ENCODE measurements around the gene SLC2A4RG.

The SLC2A4RG gene

DNA sequence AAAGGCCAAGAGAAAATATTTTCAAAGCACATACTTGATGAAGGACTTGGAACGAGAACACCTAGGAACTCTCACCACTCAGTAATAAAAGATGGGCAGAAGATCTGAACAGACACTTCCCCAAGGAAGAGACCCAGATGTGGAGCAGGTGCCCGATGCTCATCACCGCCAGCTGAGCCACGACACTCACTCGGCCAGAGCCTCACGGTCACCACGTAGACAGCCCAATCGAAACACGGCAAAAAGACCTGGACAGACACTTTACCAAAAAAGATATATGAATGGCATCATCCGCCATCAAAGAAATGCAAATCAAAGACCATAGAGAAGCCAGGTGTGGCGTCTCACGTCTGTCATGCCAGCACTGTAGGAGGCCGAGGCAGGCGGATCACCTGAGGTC is 41.6 kb downstream of the SLC2A4RG start:
- no peaks in the 10 kb centered on the region for H3K36me3 ChIP-seq (ENCODE audit: control insufficient read depth, insufficient read depth, low read length)
- no peak overlapping the region for H3K27ac ChIP-seq (ENCODE audit: low read length)
- H3K27me3 ChIP-seq (ENCODE audit: control insufficient read depth, insufficient read depth, low read length) = no peaks in the 10 kb centered on the region
- no CpG with 5 or more reads among the region's 14 CpGs for whole genome bisulfite sequencing (ENCODE audit: insufficient coverage, insufficient read length)
- DNase-seq (ENCODE audit: low read depth, low spot score) = no peak
- no peaks in the 10 kb centered on the region for H3K4me1 ChIP-seq (ENCODE audit: control insufficient read depth, insufficient read depth, low read length)
- no peak overlapping the region for H3K4me3 ChIP-seq (ENCODE audit: low read length)
- H3K9me3 ChIP-seq (ENCODE audit: control insufficient read depth, insufficient read depth, low read length) = no peaks in the 10 kb centered on the region

DNA sequence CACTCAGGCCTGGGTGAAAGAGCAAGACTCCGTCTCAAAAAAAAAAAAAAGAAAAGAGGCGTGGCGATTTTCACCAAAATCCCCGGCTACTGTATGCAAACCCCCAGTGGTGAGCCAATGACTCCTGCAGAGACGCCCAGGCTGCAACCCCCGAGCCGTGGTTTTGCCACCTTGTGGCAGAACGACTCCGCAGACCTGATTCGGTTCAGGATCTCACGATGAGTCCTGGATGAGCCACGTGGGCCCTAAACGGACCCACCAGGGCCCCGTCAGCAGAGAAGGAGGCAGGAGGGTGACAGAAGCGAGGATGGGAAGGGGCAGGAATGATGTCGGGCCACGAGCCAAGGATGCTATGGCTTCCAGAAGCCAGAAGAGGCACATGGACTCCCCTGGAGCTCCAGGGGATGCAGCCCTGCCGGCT is 42.5 kb downstream of the SLC2A4RG start:
- DNase-seq (ENCODE audit: low read depth, low spot score) = no peak
- no peak overlapping the region for H3K27ac ChIP-seq (ENCODE audit: low read length)
- WGBS (ENCODE audit: insufficient coverage, insufficient read length) = no CpG with 5 or more reads among the region's 18 CpGs
- H3K36me3 ChIP-seq (ENCODE audit: control insufficient read depth, insufficient read depth, low read length) = no peaks in the 10 kb centered on the region
- H3K4me1 ChIP-seq (ENCODE audit: control insufficient read depth, insufficient read depth, low read length) = no peaks in the 10 kb centered on the region
- no peak overlapping the region for H3K4me3 ChIP-seq (ENCODE audit: low read length)
- H3K9me3 ChIP-seq (ENCODE audit: control insufficient read depth, insufficient read depth, low read length) = no peaks in the 10 kb centered on the region
- H3K27me3 ChIP-seq (ENCODE audit: control insufficient read depth, insufficient read depth, low read length) = no peaks in the 10 kb centered on the region

DNA sequence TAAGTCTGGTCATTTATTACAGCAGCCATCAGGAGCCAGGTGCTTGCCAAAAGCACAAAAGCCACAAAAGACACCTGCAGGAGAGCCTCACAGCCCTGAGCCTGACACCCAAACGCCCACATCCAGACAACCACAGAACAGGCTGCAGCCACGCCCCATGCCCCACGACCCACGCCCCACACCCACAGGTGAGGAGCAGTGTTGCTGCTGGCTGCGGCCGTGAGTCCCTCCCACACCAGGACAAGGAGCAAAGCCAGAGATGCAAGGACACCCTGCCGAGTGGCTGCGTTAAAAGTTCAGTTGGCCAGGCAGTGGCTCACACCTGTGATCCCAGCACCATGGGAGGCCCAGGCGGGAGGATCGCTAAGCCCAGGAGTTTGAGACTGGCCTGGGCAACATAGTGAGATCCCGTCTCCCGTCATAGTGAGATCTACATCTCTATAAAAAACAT is 43.0 kb downstream of the SLC2A4RG start:
- no peak overlapping the region for H3K4me3 ChIP-seq (ENCODE audit: low read length)
- no peaks in the 10 kb centered on the region for H3K4me1 ChIP-seq (ENCODE audit: control insufficient read depth, insufficient read depth, low read length)
- H3K27ac ChIP-seq (ENCODE audit: low read length) = no peak overlapping the region
- DNase-seq (ENCODE audit: low read depth, low spot score) = no peak
- no peaks in the 10 kb centered on the region for H3K36me3 ChIP-seq (ENCODE audit: control insufficient read depth, insufficient read depth, low read length)
- H3K9me3 ChIP-seq (ENCODE audit: control insufficient read depth, insufficient read depth, low read length) = no peaks in the 10 kb centered on the region
- WGBS (ENCODE audit: insufficient coverage, insufficient read length) = no CpG with 5 or more reads among the region's 12 CpGs
- no peaks in the 10 kb centered on the region for H3K27me3 ChIP-seq (ENCODE audit: control insufficient read depth, insufficient read depth, low read length)

DNA sequence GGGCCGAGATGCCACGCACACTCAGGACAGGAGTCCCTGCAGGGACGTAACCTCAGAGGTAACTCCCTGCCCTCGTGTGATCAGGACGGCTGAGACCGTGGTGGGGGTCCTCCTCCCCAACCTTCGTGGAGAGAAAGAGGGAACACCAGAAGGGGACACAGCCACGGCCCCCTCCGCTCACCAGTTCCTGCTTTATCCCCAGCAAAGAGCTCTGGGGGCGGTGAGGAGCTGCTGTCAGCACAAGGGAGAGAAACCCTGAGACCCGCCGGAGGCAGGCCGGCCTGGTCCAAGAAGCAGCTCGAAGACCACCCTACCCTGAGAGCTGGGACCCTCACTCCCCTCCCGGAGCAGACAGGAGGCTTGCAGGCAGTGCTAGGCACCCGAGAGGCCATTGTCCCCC is 44.4 kb downstream of the SLC2A4RG start:
- Histone ChIP-seq H3K27me3 (ENCODE audit: control insufficient read depth, insufficient read depth, low read length) (no peaks in the 10 kb centered on the region), H3K9me3 (ENCODE audit: control insufficient read depth, insufficient read depth, low read length) (no peaks in the 10 kb centered on the region), H3K4me1 (ENCODE audit: control insufficient read depth, insufficient read depth, low read length) (no peaks in the 10 kb centered on the region), H3K27ac (ENCODE audit: low read length) (no peak overlapping the region), H3K4me3 (ENCODE audit: low read length) (no peak overlapping the region), H3K36me3 (ENCODE audit: control insufficient read depth, insufficient read depth, low read length) (no peaks in the 10 kb centered on the region)
- WGBS (ENCODE audit: insufficient coverage, insufficient read length) = no CpG with 5 or more reads among the region's 16 CpGs
- DNase-seq (ENCODE audit: low read depth, low spot score) = no peak

DNA sequence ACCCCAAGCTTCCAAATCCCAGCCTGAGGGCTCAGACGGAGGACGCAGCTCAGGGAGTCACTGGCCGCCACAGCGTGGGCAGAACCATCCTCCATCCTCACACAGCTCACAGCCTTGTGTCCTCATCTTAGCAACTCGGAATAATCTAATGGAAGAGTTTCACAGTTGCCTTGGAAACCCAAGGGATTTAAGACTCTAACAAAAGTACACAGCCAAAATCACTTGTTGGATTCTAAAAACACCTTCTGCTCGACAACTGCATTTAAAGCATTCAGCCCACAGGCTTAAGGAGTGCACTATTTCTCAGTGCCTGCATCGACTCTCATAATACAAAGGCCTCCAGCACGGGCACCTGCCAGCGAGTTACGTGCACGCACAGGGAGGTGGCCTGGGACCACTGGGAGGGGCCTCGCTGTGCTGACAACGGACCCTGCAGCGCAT is 46.1 kb downstream of the SLC2A4RG start:
- Histone ChIP-seq H3K27me3 (ENCODE audit: control insufficient read depth, insufficient read depth, low read length) (no peaks in the 10 kb centered on the region), H3K4me3 (ENCODE audit: low read length) (no peak overlapping the region), H3K9me3 (ENCODE audit: control insufficient read depth, insufficient read depth, low read length) (no peaks in the 10 kb centered on the region), H3K4me1 (ENCODE audit: control insufficient read depth, insufficient read depth, low read length) (no peaks in the 10 kb centered on the region), H3K27ac (ENCODE audit: low read length) (no peak overlapping the region), H3K36me3 (ENCODE audit: control insufficient read depth, insufficient read depth, low read length) (peaks cover 5% of the 10 kb centered on the region)
- DNase-seq (ENCODE audit: low read depth, low spot score) = no peak
- WGBS (ENCODE audit: insufficient coverage, insufficient read length) = no CpG with 5 or more reads among the region's 14 CpGs

DNA sequence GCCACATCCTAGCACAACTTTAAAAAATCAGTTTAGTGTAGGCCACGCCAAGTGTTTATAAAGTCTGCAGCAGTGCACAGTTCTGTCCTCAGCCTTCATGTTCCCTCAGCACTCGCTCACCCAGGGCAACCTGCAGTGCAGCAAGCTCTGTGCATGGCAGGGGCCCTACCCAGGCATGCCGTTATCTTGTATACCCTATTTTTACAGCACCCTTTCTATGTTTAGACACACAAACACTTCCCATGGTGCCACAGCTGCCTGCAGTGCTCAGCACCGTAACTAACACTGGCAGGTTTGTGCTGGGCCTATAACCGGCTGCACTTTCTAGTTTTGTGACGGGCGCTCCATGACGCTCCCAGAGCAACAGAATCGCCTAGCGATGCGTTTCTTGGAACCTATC is 47.7 kb downstream of the SLC2A4RG start:
- Histone ChIP-seq H3K9me3 (ENCODE audit: control insufficient read depth, insufficient read depth, low read length) (no peaks in the 10 kb centered on the region), H3K4me1 (ENCODE audit: control insufficient read depth, insufficient read depth, low read length) (no peaks in the 10 kb centered on the region), H3K4me3 (ENCODE audit: low read length) (no peak overlapping the region), H3K27me3 (ENCODE audit: control insufficient read depth, insufficient read depth, low read length) (no peaks in the 10 kb centered on the region), H3K27ac (ENCODE audit: low read length) (no peak overlapping the region), H3K36me3 (ENCODE audit: control insufficient read depth, insufficient read depth, low read length) (peaks cover 5% of the 10 kb centered on the region)
- no CpG with 5 or more reads among the region's 11 CpGs for WGBS (ENCODE audit: insufficient coverage, insufficient read length)
- no peak for DNase-seq (ENCODE audit: low read depth, low spot score)

DNA sequence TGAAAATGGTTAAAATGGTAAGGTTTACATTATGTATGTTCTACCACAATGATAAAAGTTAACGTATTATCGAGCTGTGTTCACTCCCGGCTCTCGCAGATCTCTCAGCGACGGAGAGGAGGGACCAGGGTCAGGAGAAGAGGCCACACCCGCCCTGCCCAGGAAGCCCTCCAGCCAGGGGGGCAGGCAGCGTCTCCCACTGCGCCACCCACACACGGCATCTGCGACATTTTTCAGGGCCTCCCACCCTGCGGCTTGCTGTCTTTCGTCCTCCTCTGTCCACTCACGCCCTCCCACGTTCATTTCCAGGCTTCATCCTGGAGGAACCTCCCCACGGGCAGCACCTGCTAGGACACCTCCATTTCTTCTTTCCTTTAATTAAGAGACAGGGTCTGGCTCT is 48.2 kb downstream of the SLC2A4RG start:
- Histone ChIP-seq H3K27me3 (ENCODE audit: control insufficient read depth, insufficient read depth, low read length) (no peaks in the 10 kb centered on the region), H3K4me3 (ENCODE audit: low read length) (no peak overlapping the region), H3K36me3 (ENCODE audit: control insufficient read depth, insufficient read depth, low read length) (peaks cover 5% of the 10 kb centered on the region), H3K9me3 (ENCODE audit: control insufficient read depth, insufficient read depth, low read length) (no peaks in the 10 kb centered on the region), H3K27ac (ENCODE audit: low read length) (no peak overlapping the region), H3K4me1 (ENCODE audit: control insufficient read depth, insufficient read depth, low read length) (no peaks in the 10 kb centered on the region)
- WGBS (ENCODE audit: insufficient coverage, insufficient read length) = no CpG with 5 or more reads among the region's 16 CpGs
- DNase-seq (ENCODE audit: low read depth, low spot score) = no peak

DNA sequence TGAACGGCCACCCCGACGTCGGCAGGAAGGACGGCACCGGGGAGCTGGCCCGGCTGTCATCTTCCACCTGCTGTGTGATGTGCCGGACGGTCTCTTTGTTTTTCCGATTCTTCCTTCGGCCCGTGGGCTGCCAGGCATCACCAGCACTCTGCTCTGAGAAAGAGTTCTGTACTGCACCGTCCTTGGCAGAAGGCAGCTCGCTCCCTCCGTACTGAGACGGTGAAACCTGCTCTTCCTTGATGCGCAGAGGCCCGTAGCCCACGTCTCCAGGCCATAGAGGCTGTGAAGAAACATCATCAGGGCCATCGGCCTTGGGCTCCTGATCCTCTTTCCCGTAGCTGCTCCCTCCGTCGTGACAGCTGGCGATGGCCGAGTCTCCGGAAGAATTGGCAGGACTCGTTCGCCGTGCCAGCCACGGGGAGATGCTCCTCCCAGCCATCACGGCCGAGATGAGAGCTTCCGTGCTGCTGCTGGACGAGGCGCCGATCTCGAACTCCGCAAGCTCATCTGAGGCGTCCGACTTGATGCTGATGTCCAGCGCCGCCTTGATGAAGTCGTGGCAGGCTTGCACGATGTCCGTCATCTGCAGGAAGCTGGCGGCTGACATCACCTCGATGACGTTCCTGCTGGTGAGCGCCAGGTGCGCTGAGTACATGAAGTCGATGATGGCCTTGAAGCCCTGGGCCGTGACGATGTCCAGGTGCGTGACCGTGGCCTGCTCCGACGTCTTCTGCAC is 50.4 kb downstream of the SLC2A4RG start:
- Histone ChIP-seq H3K27me3 (ENCODE audit: control insufficient read depth, insufficient read depth, low read length) (no peaks in the 10 kb centered on the region), H3K36me3 (ENCODE audit: control insufficient read depth, insufficient read depth, low read length) (peaks cover 5% of the 10 kb centered on the region), H3K4me3 (ENCODE audit: low read length) (no peak overlapping the region), H3K9me3 (ENCODE audit: control insufficient read depth, insufficient read depth, low read length) (no peaks in the 10 kb centered on the region), H3K27ac (ENCODE audit: low read length) (no peak overlapping the region), H3K4me1 (ENCODE audit: control insufficient read depth, insufficient read depth, low read length) (no peaks in the 10 kb centered on the region; the same call in 1 of the 2 replicates)
- no CpG with 5 or more reads among the region's 57 CpGs for WGBS (ENCODE audit: insufficient coverage, insufficient read length)
- DNase-seq (ENCODE audit: low read depth, low spot score) = no peak

DNA sequence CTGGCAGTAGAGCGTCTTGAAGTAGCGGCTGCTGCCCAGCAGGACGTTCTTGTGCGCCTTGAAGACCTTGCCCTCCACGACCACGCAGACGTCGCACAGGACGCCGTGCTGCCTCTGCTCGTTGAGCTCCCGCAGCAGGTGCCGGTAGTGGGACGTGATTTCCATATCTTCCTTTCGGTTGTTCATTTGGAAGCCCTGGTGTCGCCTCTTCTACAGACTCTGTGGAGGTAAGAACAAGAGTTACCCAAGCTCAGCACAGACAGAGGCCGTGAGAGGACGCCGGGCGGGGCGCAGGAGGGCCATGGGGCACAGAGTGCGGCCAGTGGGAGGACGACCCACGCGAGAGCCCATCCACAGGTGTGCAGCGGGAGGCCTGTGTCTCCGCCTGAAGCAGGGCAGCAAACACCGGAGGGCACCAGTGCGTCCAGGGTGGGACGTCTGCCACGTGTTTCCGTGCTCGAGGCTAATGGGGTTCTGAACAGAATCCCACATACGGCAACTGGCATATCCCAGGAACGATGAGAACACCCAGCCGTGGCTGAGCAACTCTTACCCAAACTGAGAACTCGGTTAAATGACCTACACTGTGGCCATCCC is 51.1 kb downstream of the SLC2A4RG start:
- no CpG with 5 or more reads among the region's 37 CpGs for WGBS (ENCODE audit: insufficient coverage, insufficient read length)
- H3K27me3 ChIP-seq (ENCODE audit: control insufficient read depth, insufficient read depth, low read length) = no peaks in the 10 kb centered on the region
- H3K36me3 ChIP-seq (ENCODE audit: control insufficient read depth, insufficient read depth, low read length) = peaks cover 5% of the 10 kb centered on the region
- no peaks in the 10 kb centered on the region; the same call in 1 of the 2 replicates for H3K4me1 ChIP-seq (ENCODE audit: control insufficient read depth, insufficient read depth, low read length)
- no peaks in the 10 kb centered on the region for H3K9me3 ChIP-seq (ENCODE audit: control insufficient read depth, insufficient read depth, low read length)
- H3K27ac ChIP-seq (ENCODE audit: low read length) = no peak overlapping the region
- H3K4me3 ChIP-seq (ENCODE audit: low read length) = no peak overlapping the region
- no peak for DNase-seq (ENCODE audit: low read depth, low spot score)

DNA sequence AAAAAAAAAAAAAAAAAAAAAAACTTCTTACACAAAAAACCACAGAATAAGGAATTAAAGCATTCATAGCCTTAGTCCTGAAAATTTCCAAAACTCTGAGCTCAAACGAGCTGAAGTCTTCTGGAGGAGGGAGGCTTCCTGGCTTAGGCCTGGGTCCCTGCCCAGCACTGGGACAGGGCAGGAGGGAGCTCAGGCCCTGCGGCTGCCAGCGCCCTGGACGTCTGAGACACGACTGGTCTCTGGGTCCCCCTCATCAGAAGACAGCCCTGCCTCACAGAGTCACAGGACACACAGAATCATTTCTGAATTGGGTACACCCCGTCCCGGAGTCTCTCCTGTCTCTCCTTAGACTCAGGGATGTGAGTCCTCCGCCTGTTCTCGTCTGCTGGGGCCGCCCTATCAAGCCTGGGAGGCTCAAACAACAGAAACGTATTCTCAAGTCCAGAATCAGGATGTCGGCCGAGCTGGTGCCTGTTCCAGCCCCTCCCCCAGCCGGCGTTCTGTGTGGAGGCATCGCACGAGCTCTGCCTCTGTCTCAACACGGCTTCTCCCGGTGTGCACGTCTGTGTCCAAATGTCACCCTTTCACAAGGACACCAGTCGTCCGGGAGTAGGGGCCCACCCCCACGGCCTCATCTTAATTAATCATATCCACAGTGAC is 52.1 kb downstream of the SLC2A4RG start:
- Histone ChIP-seq H3K9me3 (ENCODE audit: control insufficient read depth, insufficient read depth, low read length) (no peaks in the 10 kb centered on the region), H3K4me1 (ENCODE audit: control insufficient read depth, insufficient read depth, low read length) (no peaks in the 10 kb centered on the region; the same call in 1 of the 2 replicates), H3K27ac (ENCODE audit: low read length) (no peak overlapping the region), H3K36me3 (ENCODE audit: control insufficient read depth, insufficient read depth, low read length) (peaks cover 5% of the 10 kb centered on the region), H3K4me3 (ENCODE audit: low read length) (no peak overlapping the region), H3K27me3 (ENCODE audit: control insufficient read depth, insufficient read depth, low read length) (no peaks in the 10 kb centered on the region)
- no peak for DNase-seq (ENCODE audit: low read depth, low spot score)
- WGBS (ENCODE audit: insufficient coverage, insufficient read length) = no CpG with 5 or more reads among the region's 23 CpGs
